ENCODE results near the gene PTX4. TPM values are rescaled to one million over a fixed set of nuclear protein-coding genes. Genes with fewer than 3 reads are reported as not detected.

PTX4 gene
- total RNA-seq, 1 experiment from 2014 or later: not detected

DNA sequence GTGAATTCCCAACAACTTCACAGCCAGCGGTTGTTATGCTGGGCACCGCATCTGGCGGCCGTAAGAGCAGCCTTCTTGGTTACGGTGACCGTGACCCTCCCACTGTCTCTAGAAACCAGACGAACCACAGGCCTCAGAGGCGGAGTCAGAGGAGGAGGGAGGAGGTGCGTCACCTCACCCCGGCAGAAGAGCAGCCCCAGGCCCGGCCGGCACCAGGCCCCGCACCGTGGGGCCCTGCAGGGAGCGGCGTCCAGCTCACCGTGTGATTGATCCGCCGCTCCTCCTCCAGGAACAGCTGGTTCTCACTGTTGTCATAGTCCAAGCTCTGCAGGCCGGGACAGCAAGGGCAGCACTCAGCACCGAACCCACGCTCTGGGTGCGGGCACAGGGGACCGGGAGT lies 27.6 kb downstream of the PTX4 start:
- no peak for DNase-seq (ENCODE audit: low spot score)

DNA sequence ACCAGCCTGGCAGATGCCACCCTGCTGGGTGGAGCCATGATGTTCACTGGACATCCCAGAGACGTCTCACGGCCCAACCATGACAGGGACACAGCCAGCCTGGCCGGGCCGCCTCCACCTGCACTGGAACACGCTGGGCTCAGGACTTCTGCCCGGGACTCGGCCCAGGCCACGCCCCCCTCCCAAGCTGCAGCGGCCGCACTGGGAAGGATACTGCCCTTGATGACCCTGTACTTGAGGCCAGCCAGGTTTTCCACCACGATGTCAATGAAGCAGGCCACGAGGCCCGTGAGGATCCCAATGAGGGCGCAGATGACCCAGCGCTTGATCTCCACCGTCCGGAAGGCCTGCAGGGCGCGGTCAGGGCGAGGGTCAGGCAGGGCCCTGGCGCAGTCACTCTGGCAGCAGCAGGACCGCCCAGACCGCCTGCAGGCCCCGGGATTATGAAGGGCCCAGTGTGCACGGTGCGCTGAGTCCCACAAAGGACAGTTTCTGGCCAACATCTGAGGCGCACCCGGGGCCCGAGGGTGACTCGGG lies 28.1 kb downstream of the PTX4 start:
- no peak for DNase-seq (ENCODE audit: low spot score)

GRCh38 chr16:1459967-1460366 lies 28.8 kb downstream of the PTX4 start:
- DNase-seq (ENCODE audit: low spot score): no peak

DNA sequence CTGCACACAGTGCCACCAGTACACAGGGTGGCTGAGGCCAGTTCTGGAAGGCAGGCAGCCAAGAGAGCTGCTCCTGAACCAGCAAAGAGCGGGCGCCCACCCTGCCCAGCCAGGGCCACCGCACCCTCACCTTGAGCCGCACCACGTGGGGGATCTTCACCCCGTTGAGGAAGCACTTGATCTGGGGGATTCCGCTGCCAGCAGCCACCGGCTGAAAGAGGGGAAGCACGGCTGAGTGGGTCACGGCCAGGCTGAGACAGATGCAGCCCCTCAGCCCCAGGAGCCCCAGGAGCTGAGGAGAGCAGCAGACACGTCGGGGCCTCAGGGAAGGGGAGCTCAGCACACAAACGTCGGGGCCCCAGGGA lies 29.8 kb downstream of the PTX4 start:
- no peak for DNase-seq (ENCODE audit: low spot score)

DNA sequence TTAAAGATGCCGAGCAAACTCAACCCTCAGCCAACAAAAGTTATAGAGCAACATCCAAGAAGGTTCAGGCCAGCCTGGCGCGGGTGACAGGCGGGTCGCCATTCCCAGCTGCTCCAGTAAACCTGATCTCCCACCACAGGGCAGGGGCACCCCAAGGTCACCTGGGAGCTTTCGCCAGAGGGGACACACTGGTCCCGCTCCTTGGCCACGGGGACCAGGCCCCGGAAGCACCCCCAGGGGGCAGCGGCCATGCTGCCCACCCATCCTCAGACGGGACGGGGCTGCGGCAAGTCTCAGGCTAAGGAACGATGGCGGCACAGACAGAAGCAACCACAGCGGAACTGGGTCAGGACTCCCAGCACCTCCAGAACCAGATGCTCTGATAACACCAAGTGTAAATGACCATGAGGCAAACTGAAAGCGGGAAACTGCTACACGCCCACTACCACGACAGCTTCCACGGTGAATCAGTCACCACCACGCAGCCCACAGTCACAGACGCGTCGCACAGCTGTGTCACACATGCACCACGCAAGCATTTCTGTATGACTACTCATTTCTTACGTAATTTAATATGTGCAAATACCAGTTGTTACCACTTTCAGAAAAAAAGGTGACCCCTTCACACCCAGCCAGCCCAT lies 30.3 kb downstream of the PTX4 start:
- no peak for DNase-seq (ENCODE audit: low spot score)

- DNase-seq (ENCODE audit: low spot score): no peak
Measured at GRCh38 chr16:1457489-1458245, 31.1 kb downstream of the PTX4 start.

DNA sequence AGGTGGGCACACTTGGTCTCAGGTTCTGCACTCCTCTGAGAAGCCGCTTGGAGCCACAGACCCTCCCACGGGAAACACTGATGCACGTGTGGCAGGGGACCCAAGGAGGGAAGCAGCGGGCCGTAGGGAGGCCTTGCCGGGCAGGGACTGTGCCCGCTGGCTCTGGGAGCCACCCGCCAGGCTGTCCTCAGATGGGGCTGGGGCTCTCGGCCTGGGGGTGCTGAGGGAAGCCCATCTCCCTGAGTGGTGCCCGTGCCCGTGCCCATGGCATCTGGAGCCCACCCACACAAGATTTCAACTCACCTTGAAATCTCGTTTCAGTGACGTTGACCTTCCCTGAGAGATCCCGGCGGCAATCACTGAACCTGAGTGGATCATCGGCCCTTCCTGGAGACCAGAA lies 31.8 kb downstream of the PTX4 start:
- no peak for DNase-seq (ENCODE audit: low spot score)

DNA sequence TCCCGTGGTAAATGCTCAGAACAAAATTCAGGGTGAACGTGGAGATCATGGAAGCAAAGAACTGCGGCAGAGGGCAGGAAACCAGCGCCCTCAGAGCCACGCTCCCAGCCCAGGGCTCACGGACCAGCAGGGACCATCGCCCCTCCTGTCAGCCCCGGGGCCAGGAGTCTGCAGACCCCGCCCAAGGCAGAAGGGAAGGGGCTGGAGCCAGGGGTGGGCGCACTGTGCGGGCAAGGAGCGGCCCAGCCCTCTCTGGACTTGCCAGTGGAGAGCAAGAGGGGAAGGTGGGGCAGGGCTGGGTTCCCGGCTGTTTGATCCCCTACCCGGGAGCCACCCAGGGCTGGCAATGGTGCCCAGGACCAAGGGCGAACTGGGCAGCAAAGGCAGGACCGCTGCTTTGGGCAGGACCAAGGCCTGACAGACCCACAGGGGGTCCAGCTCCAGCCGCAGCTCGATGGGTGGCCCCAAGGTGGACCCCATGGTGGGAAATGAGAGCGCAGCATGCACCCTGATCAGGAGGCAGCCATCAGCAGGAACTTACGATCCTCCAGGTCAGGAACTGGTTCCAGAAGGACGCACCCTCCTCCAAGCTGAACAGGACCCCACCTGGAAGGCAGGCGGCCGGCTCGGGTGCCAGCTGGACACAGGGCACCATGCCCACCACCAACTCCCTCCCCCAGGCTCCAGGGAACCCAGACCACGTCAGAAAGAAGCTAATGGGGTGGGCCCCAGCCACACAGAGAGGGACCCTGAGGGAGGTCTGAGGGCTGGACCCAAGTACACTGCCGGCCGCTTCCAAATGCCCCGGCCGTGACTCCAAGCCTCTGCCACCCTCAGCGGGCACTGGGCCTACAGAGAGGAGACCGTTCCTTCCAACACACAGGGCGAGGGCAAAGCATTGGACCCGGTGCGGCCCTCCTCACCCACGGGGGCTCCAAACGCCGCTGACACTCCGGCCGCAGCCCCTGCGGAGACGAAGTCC lies 33.3 kb downstream of the PTX4 start:
- DNase-seq (ENCODE audit: low spot score): no peak

DNA sequence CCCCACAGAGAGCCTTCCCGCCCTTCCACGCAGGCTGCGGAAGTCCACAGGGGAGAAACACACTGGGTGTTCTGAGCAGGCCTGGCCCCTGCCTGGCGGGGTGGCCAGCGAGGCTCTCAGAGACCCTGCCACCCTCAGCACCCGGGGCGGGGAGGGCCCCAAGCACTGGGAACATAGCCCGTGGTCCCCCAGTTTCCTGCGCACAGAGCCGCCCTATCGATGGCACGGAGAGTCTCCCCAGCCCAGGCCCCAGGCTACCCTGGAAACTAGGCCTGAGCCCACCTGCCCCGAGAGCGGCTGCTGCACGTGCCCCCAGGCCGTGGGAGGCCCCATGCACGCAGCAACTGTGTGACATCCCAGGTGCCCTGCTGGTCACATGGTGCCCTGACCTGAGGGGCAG lies 34.2 kb downstream of the PTX4 start:
- DNase-seq (ENCODE audit: low spot score): no peak

DNA sequence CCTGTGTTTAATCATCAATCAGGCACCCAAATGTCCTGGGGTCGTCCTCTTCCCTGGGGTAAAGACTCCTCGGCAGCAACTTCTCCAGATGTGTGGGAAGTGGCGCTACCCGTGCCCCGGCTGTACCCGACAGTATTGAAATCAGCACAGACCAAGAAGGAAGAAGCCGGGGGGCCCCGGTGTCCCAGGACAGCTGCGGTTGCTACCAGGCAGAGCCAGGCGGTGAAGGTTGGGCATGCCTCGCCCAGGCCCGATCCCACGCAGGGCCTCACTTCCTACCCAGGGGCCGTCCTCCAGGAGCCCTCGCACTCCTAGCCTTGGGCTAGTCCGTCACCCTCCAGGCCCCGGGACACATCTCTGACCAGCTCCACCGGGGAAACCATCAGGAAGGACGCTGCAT lies 35.4 kb downstream of the PTX4 start:
- no peak for DNase-seq (ENCODE audit: low spot score)

DNA sequence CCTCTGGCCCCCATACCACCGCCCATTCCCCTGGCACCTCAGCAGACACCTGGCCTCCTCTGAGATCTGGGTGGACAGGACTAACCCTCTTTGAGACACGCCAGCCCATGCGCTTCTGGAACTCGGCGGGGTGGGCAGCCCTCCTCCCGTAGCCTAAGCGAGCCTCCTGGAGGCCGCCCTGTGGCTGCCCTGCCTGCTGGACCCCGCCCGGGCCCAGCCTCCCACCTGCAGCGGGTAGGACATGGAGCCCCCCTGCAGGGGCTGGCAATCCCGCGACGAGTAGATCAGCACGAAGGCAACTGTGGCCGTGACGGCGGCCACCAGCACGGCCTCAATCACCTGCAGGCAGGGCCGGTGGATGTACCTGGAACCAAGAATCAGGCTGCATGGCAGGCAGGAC lies 36.2 kb downstream of the PTX4 start:
- no peak for DNase-seq (ENCODE audit: low spot score)

DNA sequence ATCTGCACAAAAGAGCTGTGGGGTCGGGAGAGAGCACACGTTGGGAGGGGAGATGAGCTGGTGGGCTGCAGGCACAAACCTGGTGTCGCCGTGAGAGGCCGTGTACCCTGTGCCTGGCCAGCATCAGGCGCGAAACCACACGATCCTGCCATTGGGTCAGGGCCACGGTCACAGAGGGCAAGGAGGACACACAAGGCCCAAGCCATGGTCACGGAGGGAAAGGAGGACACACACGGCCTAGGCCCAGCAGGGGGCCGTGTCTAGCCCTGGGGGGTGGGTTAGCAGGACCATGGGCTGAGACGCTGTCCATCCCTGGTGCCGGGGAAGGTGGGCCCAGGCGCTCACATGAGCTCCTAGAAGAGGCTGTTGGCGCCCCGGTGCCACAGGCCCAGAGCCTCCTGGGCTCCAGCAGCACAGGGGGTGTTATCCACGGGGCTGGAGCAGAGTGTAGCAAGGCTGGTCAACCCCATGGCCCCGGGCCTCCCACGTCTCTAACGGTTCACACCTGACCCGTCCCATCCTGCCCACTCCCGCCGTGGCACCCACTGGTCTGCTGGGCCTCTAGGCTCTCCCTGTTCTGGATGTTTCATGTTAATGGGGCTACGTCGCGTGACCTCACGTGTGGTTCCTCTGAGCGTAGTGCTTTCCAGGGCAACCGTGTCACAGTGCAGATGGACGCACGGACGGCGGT lies 36.9 kb downstream of the PTX4 start:
- no peak for DNase-seq (ENCODE audit: low spot score)

- DNase-seq (ENCODE audit: low spot score): no peak
Measured at GRCh38 chr16:1450841-1451240, 37.9 kb downstream of the PTX4 start.

- DNase-seq (ENCODE audit: low spot score): no peak
Measured at GRCh38 chr16:1450218-1450617, 38.5 kb downstream of the PTX4 start.

DNA sequence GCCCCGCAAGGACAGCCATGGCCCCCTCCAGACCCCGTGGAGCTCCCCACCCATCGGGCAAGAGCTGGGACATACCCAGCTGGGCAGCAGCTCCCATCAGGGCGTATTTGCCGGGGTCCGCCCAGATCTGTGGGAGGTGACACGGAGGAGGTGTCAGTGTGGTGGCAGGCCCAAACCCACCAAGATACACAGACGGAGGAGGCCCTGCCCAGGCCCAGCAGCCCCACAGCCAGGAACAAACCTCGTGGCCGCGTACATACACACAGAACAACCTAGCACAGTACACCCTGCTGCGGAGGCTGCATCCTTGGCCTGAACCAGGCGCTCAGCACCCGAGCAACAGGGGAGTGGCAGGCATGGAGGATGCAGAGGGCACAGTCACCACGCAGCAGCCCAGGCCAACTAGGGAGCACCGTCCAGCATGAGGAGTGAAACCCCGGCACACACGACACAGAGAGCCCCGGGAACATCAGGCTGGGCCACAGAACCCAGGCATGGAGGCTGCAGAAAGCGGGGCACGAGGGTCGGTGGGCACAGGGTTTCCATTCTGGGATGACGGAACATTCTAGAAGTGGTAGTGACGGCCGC lies 39.4 kb downstream of the PTX4 start:
- no peak for DNase-seq (ENCODE audit: low spot score)

- DNase-seq (ENCODE audit: low spot score): no peak
Measured at GRCh38 chr16:1448536-1449116, 40.1 kb downstream of the PTX4 start.

DNA sequence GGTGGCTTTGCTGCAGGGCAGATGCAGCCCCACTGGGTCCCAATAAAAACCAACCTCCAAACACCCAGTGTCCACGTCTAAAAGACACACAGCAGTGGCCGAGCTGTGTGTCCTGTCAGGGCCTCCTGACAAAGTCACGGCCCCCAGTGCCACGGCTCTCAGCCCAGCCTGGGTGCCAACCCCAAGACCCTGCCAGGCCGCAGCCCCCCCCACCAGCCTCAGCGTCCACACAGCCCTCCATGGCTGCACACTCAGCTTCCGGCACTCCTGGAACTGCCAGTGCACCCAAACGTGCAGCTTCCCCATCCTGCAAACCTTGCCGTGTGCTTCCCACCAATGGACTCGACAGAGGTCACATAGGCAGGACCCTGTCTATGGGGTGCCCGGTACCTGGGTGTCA lies 40.8 kb downstream of the PTX4 start:
- DNase-seq (ENCODE audit: low spot score): no peak

DNA sequence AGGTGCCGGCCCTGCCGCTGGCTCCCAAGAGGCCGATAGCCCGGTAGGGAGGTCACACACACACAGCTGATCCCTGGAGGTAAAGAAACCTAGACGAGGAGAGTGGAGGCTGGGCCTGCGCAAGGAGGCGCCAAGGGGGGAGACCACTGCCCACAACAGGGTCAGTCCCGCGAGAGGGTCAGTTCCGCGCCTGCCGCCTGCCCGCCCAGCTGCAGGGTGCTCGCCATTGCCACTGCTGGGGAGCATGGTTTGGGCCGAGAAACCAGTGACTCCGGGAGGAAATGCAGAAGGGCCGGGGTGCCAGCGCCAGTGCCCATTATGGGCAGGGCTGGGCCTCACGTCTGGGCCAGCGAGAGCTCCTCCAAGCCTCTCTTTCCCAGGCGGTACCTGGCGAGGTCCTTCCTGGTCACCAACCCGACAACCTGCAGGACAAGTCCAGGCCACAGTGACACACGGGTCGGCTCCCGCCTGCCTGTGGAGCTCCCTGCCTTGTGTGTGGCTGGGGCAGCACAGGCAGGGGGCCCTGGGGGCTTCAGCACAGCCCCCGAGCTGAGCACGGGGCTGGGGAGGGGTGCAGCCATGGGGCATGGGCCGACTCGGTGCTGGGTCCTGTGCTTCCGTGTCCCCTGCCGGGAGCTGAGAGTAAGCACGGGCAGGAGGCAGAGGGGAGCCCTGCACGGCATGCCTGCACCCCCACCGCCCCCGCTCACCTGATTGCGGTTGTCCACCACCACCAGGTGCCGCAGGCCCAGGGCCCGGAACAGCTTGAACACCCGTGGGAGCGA lies 42.3 kb downstream of the PTX4 start:
- DNase-seq (ENCODE audit: low spot score): no peak

DNA sequence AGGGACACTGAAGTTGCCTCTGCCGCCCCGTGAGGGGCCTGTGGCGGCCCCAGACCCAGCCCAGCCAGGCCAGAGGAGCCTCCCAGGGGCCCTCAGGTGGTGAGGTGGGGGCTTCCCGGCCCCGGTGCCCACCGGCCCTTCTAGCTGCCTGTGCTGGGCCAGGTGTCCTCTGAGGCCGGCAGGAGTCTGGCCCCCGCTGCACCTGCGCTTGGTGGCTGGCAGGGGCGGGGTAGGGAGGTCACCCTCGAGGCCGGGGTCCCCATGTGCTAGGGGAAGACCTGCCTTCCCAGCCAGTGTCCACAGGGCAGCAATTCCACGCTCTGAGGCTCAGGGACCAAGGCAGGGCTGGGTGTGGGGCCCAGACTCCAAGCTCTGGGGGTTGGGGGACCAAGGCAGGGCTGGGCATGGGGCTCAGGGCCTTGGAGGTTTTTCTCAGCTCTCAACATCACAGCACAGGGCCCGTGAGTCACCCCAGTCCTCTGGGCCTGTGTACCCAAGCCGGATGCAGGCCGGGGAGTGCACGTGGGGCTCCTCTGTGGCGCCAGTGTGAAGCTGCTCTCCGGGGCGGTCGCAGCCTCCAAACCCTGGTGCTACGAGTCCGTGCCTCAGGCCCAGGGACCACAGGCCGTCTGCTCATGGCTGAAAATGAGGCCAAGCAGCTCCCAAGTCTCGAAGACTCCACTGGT lies 43.1 kb downstream of the PTX4 start:
- DNase-seq (ENCODE audit: low spot score): no peak

All from A172 (cell line).